Fibroblast of skin of abdomen (primary cell): ENCODE measurements around the gene DLEC1.
"Not testable (repeated sequence)": the region's sequence is repeated elsewhere in the genome, so short reads cannot be mapped to it uniquely, and the experiment has no call there.

Experiments
- DNase-seq: peaks from one replicate; pipeline ENCODE4 v3.0.0-alpha.2; 2013

Gene DLEC1

DNA sequence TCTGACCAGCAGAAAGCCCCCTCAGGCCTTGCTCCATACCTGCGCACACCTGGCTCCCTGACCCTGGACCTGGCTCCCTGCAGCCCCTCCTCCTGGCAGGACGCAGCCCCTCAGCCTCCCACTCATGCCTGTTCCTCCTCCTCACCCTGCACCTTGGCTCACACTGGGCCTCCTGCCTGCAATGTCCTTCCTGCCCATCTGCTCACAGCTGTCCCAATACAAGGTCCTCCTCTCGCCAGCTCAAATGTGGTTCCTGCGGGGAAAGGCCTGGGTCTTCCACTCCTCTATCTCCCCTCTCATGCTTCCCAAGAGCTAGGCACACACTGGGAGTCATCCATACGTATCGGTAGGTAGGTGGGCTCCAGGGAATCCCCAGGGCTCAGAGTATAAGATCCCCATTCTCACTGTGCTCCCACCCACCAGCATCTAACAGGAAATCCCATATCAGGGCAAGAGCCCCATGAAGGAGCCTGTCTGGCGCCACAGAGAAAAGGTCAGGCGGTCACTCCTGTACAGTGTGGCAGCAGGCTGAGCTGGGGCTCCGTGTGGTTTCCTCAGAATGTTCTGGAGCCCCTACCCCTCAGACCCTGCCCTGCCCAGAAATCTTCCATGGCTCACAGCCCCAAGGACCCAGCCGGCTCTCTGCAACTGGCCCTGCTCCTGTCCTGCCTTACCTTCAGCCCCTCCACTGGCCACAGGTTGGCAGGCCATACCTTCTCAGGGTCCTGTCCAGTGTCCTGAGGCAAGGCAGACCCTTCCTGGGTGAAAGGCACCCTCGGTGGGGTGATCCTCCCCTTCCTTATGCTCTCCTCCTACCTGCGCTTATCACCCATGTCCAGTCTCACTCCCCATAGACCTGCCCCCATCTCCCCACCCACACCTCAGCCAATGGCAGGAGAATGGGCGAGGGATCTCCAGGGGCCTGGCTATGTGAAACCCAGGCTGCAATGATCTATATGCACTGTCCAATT is 20.4 kb upstream of the DLEC1 start:
- DNase-seq, result no peak

- no peak for DNase-seq
These were observed 19.2 kb upstream of the DLEC1 start for GRCh38 chr3:38019658-38020341.

GRCh38 chr3:38020342-38020726 is 18.7 kb upstream of the DLEC1 start:
- DNase-seq, result no peak

- no peak for DNase-seq
These were observed 17.8 kb upstream of the DLEC1 start for GRCh38 chr3:38021196-38021595.

DNA sequence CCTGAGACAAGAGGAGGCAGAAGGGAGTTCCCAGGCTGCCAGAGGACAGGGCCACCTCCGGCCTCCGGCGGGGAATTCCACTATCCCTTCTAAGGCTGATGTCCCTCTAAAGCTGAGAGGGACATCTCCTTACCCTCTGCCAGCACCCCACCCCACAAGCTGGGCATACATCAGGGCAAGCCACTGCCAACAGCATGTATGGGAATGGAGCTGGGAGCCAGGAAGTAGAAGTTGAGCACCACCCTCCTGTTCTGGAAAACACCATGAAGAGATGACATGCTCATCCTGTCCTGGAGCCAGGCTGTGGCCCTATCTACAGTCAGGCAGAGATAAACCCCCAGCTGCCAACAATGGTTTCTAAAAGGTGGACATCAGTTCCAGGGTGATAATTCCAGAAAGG is 16.7 kb upstream of the DLEC1 start:
- DNase-seq, result no peak

GRCh38 chr3:38022896-38023709 is 15.9 kb upstream of the DLEC1 start:
- DNase-seq, result no peak

DNA sequence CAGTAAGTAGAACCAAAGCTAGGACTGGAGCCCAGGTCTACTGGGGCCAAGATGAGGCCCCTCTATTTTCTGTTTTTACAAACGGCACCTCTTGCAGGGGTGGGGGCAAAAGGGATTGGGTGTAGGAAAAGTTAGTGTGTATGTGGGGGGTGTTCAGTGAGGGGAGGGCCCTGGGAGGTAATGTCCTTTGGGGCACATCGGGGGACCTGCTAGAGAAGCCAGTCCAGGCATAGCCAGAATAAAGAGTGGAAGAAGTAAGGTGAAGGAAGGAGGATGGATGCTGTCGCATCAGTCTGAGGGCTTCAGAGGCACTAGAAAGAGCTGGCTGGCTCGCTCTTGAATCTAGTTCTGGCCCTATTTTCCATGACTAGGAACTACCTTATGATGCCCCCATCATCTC is 12.2 kb upstream of the DLEC1 start:
- DNase-seq, result no peak

GRCh38 chr3:38027466-38028465 is 11.2 kb upstream of the DLEC1 start:
- no peak for DNase-seq

DNA sequence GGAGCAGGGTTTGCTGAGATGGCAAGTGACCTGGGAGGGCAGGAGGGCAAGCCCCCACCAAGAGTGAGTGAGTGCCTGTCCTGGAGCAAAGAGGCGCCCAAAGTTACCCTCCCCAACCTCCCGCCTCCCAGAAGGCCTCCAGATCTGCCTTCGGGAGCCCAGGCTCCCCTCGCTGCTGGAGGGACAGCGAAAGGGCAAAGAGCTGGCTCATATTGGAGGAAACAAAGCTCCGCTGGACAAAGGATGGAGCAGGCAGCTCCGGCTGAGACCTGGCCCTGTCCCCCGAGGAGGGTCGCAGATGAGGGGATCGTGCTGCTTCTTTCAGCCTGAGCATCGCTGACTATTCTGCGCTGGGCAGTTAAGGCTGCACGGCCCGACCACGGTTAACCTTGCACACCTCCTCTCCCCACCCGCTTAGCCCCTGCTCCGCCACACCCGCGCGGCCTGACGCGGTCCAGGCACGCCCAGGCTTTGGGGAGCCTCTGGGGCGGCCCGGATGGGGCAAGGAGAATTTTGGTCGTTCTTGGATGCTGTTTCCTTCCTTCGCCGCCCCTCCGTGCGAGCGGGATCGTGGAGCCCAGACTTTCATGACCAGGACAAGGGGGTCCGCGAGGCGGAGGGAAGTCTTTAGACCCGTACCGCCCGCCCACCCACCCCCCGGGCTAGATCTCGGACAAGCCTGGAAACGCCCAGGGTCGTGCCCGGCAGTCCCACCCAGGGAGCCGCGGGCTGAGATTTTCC is 10.2 kb upstream of the DLEC1 start:
- DNase-seq, result no peak

GRCh38 chr3:38029400-38030125 is 9.4 kb upstream of the DLEC1 start, which contains the start of gene PLCD1:
Gene PLCD1, minus strand, starts transcription at chr3:38029642. Its CDS starts 103 bp downstream, at chr3:38029539.
- peak; percentile 62 for DNase-seq

DNA sequence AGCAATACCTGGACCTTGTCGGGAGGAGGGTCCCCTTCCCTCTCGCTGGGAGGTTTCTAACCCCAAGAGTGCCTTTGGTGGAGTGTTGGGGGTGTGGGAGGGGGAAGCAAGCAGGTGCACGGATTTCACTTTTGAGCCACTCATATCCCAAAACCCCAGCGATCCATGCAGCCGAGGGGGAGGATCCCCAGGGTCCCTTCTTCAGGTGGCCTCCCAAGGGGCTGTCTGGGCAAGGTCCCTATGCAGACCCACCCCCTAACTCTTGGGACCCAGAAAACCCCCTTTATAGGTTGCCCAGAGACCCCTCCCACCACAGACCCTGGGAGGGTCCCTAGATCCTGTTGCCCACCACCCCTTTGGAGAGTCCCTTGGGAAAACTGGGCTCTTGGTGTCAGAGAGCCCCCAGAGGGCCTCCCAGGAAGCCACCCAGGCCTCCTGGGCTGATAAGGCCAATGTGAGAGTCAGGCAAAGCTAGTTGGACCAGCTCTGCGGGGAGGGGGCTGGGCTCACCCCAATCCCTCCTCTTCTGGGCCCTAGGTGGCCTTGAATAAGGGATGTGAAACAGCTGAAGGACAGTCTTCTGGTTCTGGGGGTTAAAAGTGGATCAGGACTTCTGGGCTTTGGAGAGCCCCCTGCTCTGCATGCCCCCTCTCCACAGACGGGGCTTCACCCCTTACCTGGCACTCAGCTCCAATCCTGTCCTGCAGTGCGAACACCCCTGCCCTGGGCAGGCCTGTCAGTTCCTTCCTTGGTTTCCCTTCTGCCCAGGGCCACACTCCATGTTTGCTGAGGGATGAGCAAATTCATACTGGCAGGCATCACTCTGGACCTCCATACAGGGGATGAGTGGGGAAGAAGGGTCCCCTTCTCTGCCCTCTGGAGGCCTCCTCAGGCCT is 8.6 kb upstream of the DLEC1 start:
- DNase-seq, result no peak

- DNase-seq, result no peak
These were observed 7.7 kb upstream of the DLEC1 start for GRCh38 chr3:38031022-38031994.

DNA sequence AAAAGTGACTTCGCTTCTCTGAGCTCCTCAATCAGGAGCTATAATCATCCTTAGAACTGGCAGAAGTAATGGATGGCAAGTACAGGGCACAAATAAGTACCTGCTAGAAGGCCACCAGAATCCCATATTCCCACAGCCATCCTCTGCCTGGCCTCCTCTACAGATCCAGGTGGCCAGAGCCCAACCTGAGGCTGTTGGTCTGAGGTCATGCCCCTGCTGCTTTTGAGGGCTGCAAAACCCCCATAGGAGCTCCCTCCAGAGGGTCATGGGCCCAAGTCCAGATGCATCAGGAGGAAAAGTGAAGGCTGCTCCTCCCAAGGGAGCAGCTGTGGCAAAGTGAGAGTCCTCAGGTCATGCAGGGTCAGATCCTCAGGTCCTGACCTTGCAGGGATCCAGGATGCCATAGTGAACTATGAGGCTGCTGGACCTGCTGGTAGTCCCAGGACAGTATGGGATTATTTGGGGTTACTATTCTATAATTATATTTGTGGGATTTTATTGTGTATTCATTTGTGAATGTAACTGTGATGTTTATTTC is 6.6 kb upstream of the DLEC1 start:
- no peak for DNase-seq

DNA sequence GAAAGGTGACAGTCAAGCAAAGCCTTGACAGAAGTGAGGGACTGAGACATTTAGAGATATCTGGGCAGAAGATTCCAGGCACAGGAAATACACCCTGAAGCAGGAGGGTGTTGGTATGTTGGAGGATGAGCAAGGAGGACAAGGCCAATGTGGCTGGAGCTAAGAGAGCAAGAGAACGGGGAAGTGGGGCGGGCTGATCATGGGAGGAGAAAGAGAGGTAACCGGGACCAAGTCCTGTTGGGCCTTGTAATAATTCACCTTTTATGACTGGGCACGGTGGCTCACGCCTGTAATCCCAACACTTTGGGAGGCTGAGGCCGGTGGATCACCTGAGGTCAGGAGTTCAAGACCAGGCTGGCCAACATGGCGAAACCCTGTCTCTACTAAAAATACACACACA is 5.4 kb upstream of the DLEC1 start:
- not testable (repeated sequence) for DNase-seq

DNA sequence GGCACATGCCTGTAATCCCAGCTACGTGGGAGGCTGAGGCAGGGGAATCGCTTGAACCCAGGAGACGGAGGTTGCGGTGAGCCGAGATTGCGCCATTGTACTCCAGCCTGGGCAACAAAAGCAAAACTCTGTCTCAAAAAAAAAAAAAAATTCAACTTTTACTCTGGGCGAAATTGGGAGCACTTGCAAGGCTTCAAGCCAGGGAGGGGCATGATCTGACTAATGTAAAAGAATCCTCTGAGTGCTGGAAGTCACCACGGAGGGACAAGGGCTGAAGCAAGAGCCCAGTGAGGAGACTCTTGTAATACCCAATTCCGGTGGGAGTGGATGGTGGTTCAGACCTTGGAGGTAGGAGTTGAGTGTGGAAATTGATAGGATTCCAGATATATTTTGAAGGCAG is 4.7 kb upstream of the DLEC1 start:
- DNase-seq, result not testable (repeated sequence)

GRCh38 chr3:38036286-38036685 is 2.7 kb upstream of the DLEC1 start:
- DNase-seq, result no peak

GRCh38 chr3:38036906-38037305 is 2.1 kb upstream of the DLEC1 start:
- no peak for DNase-seq
